NCI-H1417 treated with DMSO at 0.1 percent for 48 hours (cell line): ENCODE data around the gene FOXP1.

ENCODE experiments used
- DNase-seq: peaks from one replicate; lab custom pipeline; 2025; lab: John Stamatoyannopoulos, UW

FOXP1 gene

DNA sequence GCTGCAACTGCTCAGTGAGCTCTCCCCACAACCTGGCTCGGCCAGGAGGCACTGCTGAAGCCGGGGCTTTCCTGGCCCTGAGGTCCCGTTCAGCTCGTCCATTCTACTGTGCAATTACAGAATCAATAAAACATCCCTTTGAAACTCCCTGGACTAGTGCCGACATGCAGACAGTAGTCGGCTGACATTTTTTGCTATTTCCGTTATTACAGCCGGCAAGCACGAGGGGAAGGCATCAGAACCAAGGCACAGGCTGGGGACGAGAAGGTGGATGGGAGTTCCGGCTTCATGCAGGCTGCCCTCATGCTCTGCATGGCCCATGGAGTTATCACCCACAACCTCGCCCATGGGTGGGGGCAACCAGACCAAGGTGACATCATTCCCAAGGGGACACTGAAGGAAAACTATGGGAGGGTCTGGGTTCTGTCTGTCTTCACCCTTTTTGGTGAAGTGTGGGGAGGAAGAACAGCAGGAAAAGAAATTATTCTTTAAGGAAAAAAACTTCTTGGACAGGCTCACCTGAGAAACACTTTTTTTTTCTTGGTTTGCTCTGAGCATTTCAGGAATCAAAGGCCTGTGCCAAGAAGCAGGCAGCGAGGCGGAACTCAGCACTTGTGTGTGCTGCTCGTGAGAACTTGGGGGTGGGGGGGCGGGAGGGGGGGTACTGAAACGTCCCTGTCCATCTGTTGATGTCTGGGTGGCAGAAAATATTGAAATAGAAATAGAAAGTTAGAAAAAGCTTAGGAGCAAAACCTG, 154.5 kb downstream of the FOXP1 start:
- DNase-seq = no peak

DNA sequence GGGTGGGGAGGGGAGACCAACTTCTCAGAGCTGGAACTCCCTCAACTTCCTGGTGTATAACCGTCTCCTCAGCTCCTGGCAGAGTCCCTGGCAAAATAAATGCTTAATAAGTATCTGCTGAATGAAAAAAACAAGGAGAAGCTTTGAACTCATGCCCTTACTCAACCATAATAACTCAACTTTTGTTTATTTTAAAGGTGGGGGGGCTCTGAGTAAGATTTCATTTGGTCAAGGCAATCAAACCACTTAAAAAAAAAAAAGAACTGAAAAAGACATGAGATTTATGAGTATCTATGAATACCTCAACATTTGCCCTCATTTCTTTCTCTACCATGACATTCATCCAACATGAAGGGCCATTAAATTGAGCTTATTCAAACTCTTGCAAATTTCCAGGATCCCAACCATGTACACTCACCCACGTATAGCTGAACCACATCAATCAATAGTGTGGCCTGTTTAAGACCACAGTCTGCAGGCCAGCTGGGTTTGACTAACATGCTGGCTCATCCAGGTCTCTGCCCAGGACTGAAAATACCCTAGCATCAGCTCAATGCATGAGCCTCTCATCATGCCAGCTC, 157.9 kb downstream of the FOXP1 start:
- no peak for DNase-seq

DNA sequence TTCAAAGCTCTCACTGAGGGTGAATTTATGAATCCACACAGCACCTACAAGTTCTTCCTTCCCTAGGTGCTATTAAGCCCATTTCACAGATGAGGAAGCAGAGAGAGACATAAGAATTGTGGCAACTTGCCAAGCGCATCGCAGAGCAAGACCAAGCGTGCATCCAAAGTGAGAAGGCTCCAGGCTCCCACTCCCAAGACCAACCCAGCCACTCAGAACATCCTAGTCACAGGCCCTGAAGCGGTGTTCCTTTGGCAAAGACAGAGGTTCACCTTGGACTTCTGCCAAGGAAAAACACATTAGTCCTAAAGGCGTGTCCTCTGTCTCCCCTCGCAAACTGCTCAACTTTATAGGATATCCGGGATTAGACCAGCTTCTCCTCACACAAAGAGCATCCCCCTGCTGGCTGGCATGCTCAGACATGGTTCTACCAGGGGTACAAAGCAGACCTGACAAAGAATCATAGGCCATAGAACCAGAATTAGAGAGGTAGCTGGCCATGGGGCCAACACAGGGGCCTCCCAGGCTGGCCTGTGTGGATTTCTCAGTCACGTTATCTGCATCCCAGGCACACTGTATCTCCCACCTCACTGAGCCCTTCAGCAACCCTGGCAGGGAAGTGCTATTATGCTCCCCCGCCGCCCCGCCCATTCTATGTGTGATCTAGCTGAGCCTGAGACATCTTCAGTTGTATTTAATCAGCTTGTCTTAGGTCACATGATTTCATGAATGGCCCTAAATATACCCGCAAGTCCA, 160.2 kb downstream of the FOXP1 start:
- no peak for DNase-seq

DNA sequence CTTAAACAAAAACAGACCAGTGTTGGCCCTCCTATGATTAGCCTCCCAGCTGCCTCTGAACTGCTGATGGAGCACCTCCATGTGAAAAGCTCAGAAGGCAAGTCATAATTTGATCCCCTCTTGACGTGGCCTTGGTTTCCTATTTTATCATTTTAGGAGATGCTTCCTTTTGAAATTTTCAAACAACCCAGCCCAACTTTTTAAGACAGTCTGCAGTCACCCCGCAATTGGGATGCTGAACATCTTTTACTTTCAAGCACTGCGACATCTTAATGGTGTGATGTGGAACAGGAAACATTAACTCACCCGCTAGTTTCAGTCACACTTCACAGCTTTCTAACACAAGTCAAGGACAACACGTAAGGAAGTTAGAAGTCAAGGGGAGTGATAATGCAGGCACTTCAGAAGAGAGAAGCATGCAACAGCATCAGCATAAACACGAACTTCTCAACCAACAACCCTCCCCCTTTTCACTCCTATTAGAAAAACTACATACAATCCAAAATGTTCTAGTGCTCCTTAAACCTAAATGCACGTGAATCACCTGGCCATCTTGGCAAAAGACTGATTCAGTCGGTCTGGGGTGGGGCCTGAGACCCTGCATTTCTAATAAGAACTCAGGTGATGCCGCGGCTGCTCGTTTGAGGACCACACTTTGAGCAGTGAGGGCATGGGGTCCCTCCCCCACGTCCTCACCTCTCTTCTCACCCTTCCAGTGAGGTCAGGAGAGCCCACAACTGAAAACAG, 161.5 kb downstream of the FOXP1 start:
- no peak for DNase-seq

DNA sequence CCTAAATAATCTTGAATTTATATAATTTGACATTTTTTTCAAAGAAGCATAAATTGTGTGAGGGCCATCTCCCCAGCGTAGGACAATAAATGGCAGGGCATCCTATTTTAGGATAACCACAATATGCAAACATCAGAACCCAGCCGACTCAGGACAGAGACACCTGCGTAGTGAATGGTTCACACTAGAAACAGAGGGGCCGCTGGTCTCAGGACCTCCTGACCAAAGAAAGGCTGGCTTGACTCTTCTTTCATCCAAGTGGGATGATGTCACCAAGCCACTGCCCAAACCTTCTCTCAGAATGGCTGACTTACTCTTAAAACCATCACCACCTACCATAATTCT, 162.1 kb downstream of the FOXP1 start:
- DNase-seq = no peak

DNA sequence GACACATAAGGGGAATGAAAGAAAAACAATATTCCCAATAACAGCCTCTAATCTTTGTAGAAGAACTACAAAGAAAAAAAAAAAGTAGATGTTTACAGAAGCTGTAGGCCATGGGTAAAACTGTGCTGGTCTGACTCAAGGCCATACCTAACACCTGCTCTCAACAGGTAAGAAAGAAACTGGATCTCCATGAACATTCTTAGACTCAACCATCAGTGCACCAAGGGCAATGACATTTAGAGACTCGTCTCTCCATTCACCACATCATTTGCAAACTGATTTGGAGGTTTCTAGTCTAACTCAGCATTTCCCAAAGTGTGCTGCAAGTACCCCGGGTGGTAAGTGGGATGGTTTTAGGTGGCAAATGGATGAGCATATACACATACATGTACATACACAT, 164.2 kb downstream of the FOXP1 start:
- no peak for DNase-seq

DNA sequence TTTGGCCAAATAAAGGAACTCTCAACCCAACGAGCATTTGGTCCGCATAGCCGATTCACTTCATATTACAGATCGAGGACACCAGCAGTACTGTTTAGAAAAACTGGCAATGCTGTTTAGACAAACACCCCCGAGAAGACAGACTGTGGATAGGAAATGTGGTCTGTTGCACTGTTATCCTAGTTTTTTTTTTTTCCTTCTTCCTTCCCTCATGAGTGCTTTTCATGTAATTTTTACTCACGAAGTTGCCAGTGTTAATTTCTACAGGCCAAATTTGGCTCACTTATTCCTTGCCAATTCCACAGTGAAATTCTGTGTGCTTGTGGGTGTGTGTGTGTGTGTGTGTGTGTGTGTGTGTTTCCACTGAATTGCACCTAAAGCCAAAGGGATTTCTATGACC, 165.7 kb downstream of the FOXP1 start:
- no peak for DNase-seq

DNA sequence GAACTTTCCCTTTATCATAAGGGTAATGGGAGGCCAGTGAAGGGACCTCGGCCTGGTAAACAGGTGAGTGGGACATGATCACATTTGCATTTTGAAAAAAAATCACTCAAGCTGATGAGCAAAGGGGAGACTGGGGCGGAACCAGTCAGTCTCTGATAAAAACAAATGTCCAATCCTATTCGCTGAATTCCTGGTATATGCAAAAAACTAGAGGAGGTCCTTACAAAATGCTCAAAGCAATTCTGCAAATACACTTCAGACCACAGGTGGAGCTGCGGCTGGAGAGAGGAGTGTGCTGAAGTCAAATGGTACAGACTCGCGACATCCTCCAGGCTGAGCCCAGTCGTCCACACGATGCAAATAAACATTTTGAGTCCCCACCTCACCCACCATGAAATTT, 166.7 kb downstream of the FOXP1 start:
- DNase-seq = no peak

DNA sequence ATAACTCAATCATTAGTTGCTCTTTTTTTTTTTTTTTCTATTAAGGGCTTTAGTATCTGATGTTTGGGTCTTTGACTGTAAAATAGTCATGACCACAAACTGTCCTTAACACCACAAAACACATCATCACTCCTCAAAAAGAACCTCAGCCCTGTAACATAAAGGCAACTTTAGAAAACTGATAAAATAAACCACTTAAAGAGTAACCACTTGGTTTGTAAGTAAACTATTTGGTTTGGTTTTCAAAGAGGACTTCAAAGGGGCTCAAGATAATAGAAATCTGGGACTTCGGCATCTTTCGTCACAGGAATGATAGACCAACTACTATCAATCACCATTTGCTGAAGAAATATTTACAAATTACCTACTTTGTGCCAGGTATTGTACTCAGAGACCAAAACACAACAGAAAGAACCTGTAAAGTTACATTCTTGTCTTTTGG, 167.8 kb downstream of the FOXP1 start:
- DNase-seq = no peak

DNA sequence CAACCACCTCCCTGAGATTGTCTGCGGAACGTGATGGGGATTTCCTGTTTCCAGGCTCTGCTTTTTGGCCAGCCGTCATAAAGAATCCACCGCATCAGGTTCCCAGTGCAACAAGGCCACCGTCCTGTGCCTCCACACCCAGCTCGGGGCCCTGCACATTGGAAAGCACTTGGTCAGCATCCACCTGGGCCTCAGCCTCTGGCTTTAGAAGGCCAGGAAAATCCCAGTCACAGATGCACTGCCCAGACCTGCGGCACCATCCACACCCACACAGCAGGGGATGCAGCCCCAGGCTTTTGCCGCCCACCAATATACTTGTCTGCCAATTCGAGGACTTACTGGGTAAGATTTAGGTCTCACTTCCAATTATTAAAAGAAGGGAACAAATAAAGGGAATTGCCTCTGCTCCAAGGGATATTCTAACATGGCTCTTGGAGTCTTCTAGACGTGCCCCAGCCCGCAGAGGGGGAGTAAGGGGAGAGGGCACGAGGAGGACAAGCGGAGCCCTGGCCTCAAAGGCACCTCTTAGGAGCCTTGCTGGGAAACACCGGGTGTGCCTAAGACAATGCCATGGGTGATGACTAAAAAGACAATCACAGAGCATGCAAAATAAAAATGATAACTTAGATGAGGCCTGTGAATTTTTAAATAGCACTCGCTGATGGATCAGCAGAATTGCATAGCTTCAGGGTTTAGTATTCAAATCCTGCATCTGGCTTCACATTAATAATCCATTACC, 169.2 kb downstream of the FOXP1 start:
- DNase-seq = no peak

DNA sequence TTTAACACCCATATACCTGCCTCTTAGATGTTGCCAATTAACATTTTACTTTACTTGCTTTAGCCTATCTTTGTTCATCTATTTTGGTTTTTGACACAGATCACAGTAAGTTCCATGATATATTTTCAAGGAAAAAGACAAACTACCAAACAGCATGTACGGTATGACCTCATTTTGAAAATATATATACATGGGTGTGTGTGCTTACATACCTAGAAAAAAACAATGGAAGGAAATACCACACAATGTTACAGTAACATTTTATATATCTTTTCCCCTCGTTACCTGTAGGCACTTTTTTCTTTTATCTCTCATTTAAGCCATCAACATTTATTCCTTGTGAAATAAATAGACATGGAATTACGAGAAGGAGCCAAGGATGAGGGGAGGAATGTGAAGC, 170.0 kb downstream of the FOXP1 start:
- no peak for DNase-seq

DNA sequence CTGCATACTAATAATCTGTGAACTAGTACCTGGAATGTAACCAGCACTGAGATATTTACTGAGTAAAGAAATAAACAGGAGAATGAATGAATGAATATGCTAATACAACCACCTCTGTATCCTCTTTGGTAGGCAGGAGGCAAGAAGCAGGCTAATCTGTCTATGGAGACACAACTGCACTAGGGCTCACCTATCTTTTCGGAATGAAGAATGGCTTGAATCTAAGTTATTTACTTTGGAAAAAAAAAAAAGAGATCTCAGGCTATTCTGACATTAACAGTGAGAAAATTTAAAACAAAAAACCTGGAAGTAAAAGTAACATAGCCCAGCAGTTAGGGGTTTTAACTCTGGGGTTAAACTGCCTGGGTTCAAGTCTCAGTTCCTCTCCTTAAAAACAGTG, 174.2 kb downstream of the FOXP1 start:
- no peak for DNase-seq

DNA sequence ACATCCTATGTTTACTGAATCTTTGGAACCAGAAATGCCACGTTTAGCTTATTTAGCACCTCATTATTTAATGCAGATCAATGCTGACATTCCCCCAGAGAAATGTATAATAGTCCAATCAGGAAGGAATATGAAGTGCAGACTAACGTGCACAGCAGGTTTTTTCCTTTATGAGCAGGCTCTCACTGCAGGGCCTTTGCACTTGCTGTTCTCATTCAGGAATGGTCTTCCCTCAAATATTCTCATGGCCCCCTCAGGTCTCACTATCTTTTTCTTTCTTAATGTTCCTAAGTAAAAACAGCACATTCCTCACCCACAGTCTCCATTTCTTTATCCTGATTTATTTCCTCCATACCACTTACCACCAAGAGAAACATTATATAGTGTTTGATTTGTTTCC, 174.6 kb downstream of the FOXP1 start:
- no peak for DNase-seq

DNA sequence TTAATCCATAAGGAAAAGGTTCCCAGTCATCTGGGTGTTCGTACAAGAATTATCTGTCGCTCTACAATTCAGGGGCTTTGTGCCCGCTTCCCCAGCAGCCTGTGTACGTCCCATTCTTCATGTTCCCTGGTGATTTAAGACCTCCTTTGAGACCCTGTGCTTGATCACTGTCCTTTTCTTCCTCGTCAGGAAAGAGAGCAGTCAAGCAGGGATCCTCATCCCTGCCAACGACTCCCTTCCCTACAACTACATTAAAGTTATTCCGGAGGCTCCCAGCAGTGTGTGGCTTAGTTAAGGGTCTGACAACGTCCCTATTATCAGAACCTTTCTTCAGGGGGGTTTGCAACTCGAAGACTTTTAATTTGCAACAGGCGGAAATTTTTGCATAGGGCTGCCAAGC, 175.7 kb downstream of the FOXP1 start:
- no peak for DNase-seq

DNA sequence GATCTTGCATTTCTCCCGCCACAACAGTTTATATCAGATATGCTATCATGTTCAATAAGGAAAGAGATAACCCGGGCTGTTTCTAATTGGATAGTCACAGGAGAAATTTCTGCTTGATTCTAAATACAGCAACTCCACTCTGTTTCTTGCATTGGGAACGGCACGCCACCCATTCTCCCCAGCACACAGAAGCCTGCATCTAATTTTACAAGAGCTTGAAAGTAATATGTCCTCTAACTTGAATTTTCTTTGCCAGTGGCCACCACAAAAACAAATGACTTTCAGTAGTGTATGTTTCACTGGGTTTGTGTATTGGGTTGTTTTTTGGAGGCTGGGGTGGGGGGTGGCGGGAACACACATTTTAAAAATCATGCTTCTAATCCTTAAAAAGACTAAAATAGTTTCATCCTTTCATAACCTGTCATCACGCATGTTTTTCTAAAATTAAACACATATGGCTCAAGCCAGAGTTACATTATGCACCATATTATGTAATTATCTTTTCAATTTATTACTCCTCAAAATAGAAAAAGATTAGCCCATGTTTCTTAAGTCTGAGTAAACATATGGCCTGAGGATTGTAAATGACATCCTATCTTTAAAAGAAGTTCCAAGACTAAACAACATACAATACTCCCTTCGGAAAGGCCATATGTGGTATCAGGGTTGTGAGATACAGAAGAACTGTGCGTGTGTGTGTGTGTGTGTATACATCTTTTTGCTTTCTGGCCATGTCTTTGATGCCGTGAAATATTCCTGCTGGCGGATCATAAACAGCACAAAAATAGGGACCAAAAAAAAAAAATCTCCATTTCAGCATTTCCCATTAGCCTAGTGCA, 176.3 kb downstream of the FOXP1 start:
- no peak for DNase-seq

DNA sequence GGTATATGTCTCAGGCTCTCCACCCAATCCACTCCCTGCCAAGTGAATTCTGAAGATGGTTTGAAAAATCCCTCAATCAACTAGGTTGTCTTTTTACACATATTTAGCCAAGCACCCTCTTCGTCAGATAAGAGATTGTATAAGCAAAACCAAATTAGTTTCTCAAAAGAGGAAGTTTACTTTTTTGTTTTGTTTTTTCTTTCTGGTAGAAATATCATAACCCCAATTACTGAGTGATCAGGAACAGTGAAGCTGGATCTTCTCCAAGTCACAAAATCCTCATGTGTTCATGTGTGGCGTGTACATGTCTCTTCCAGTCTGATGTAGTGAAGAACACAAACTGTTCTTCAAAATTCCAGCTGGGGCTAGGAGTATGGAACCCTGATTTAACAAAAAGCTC, 180.6 kb downstream of the FOXP1 start:
- DNase-seq = no peak

DNA sequence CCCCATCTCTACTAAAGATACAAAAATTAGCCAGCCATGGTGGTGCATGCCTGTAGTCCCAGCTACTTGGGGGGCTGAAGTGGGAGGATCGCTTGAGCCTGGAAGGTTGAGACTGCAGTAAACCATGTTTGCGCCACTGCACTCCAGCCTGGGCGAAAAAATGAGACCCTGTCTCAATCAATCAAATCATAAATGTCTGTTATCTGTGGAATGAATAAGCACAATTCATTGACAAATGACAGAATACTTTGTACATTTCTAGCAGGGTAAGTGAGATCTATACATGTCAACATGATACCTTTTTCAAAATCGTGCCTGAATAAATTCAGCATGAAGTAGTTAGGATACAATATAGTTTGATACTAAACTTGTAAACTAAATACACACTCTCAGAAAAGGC, 181.2 kb downstream of the FOXP1 start:
- DNase-seq = no peak

DNA sequence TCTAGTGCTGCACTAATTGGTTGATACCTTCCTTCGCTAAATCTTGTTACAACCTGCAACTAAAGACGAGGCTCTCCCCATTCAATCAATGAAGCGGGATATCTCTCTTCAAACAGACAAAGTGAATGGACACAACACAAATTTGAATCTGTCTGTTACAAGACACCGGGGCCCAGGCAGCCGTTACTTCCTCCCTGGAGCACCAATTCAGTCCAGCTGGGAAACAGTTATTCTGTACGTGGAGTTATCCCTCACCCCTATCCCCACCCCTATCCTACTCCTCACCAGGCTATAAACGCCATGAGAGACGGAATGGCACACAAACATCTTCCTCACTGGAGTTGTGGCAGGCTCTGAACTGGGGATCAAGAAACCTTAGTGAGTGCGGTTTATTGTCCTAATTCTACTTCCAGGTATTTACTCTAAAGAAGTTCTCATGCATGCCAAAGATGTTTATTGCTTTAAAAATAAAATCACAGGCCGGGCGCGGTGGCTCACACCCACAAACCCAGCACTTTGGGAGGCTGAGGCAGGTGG, 181.8 kb downstream of the FOXP1 start:
- no peak for DNase-seq

DNA sequence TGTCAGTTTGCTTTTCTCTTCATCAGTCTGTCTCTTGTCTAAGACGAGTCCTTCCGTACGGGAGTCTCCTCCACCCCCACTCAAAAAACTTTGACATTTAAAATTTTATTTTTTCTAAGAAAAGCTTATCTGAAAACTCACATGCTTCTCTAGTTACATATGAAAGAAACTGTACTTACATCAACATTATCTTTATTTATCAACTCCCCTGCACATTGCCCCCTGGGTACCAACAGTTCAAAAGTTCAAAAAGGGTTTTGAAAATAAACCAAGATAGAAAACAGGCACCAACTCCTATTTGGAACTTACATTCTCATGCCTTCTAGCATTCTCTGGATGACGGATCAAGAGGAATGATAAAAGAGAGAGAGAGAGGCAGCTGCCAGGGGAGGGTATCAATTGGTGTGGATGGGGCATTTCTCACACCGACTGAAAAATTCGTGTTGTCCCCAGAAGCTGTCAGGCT, 182.5 kb downstream of the FOXP1 start:
- DNase-seq = no peak

DNA sequence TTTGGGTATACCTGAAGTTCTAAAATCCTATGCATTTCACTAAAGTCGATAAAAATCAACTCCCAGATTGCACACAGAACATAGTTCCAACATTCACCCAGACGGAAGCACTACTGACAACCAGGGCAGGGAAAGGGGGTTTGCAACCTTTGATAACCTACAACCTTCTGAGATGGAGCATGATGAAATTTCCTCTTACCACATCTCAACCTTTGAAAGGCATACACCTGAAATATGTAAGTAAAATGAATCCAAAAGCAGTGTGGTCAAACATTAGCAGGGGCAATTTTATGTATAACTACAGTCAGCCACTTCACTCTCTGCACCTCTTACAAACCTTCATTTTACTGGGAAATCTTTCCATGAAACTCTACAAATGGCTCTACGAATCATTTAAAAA, 184.1 kb downstream of the FOXP1 start:
- DNase-seq = no peak
